HG03521 (cell line): ENCODE measurements around the gene THNSL1.
A peak's percentile ranks its signal among the peaks of the same experiment; 100 is the strongest.
"Not testable (repeated sequence)": the region's sequence is repeated elsewhere in the genome, so short reads cannot be mapped to it uniquely, and the experiment has no call there.

Source experiments
- ATAC-seq: cut with Tn5 transposase; IDR thresholded peaks from one replicate; pipeline ENCODE4 v1.9.1; 2021; ENCODE audit warnings: mild to moderate bottlenecking, moderate library complexity; ENCODE audit not compliant: unreplicated experiment

Gene THNSL1, protein sequence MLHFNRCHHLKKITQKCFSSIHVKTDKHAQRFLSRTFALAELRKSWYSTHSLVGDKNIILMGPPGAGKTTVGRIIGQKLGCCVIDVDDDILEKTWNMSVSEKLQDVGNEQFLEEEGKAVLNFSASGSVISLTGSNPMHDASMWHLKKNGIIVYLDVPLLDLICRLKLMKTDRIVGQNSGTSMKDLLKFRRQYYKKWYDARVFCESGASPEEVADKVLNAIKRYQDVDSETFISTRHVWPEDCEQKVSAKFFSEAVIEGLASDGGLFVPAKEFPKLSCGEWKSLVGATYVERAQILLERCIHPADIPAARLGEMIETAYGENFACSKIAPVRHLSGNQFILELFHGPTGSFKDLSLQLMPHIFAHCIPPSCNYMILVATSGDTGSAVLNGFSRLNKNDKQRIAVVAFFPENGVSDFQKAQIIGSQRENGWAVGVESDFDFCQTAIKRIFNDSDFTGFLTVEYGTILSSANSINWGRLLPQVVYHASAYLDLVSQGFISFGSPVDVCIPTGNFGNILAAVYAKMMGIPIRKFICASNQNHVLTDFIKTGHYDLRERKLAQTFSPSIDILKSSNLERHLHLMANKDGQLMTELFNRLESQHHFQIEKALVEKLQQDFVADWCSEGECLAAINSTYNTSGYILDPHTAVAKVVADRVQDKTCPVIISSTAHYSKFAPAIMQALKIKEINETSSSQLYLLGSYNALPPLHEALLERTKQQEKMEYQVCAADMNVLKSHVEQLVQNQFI

DNA sequence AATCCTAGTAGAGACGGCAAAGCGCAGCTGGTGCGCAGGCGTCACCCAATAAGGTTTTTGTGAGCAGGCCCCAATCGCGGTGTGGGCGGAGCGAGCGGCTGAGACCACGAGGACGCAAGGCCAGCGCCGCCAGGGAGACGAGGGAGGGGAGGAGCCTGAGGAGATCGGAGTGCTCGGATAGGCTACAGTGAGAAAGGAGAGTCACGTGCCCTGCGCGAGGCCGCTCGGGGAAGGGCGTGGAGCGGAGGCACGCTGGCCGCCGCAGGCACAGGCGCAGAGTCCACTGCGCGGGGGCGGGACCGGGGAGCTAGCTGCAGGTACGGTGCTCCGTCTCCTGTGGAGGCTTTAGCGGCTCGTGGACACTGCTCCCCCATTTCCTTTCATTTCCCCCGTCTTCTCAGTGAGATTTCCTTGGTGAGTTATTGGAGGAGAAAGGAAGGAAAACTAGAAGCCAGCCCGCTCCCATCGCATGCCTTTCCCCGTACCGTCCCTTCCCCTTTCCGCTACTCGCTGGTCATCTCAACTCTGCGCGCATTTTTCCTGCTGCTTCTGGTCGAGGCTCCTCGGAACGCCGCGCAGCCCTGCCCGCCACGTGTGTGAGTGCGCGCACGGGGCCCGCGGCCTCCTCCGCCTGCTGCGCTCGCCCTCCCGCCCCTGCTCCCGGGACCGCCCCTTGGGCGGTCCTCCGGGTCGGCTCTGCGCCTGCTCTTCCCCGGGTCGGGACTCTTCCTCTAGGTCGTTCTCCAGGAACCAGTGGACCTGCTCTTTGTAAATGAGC, at the start of gene THNSL1:
Gene THNSL1, plus strand, starts transcription at position 237 of the 778 bp plus-strand sequence. CDS start 6,612 bp downstream, outside the sequence.
- peak; percentile 98 for ATAC-seq

DNA sequence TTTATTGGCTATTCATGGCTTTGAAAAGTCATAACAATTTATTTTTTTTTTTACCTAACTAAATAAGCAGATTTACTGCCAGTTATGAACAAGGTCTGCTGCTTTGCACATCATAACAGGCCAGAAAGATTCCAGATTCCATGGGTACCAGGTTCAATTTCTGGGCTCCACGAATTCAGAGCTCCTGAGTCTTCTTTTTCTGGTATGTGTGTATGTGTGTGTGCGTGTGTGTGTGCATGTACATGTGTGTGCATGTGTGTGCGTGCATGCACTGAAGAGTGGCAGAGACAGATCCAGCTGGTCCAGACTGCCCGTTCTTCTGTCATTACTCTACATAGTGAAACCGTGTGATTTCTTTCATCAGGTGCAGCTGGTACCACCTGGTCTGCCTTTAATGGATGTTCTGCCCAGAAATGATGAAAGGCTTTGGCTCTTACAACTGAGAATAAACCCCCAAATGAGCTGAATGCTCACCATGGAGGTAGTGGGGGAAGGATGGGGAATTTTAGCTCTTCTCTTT, 49.4 kb upstream of the THNSL1 start:
- no peak for ATAC-seq

DNA sequence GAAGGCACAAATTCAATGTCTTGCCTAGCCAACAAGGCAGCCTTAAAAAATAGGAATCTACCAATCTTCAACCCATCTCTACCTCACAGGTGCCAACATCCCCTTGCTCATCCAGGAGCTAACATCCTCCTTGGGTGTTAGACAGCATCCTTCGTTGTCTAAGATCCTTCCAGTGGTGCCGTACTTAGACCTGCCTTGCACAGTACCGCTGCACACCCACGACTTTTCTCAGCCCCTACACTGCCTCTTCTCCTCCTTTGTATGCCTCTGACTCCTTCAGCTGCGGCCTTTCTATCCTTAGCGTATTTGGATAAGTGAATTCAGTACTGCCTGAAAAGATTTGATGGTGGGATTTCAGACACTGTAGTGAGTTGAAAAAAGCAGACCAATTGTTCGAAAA, 48.1 kb upstream of the THNSL1 start:
- no peak for ATAC-seq

DNA sequence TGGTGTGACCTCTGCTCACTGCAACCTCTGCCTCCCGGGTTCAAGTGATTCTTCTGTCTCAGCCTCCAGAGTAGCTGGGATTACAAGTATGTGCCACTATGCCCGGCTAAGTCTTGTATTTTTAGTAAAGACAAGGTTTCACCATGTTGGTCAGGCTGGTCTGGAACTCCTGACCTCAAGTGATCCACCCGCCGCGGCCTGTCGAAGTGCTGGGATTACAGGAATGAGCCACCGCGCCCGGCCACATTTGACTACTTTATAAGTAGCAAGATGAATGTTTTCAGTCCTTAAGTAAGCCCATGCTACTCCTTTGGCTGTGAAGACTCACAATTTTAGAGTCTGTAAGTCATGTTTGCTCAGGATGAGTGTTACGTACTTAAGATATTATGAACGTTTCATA, 47.5 kb upstream of the THNSL1 start:
- ATAC-seq: not testable (repeated sequence)

DNA sequence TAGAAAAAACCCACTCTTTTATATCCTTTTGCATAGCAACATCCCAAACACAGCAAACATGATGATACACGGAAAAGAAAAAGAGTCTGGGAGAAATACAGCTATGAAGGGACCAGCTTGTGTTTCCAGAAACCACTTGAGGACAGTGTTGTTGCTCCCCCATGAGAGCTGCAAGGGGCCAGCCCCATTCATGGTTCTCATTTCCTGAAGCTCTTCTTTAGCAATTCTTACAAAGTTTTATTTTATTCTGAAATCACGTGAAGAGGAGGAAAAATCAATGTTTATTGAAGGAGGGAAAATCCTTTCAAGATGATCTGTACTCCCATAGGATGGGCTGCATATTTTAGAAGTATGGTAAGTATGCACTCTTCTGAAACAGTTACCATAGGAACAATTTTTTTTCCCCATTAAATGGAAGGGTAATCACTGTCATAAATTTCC, 46.6 kb upstream of the THNSL1 start:
- no peak for ATAC-seq

DNA sequence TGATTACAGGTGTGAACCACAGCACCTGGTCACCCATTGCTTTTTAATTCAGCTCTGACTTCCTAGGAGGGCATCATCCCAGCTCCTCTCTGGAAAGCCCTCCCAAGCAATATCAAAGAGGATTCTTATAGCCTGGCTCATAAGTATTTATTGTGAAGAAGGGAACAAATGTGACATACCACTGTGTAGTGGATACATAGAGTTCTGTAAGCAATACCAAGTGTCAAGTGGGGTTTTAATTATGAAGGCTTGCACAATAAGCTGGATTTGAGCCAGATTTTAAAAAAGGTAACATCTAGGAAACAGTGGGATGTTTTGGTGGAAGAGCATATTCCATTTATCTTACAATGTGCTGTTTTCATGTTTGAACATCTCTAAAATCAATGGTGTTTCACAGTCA, 45.0 kb upstream of the THNSL1 start:
- ATAC-seq: no peak

DNA sequence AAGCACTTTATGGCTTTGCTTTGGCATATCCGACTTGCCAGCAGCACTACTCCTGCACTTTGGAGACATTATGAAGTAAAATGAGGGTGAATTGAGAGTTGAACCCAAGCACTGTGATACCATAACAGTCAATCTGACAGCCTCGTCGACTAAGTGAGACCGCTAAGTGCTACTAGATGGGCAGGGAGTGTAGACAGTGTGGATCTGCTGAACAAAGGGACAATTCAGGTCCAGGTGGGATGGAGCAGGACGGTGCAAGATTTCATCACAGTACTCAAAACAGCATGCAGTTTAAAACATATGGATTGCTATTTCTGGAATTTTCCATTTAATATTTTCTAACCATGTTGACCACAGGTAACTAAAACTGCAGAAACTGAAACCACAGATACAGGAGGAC, 43.2 kb upstream of the THNSL1 start:
- ATAC-seq: no peak

DNA sequence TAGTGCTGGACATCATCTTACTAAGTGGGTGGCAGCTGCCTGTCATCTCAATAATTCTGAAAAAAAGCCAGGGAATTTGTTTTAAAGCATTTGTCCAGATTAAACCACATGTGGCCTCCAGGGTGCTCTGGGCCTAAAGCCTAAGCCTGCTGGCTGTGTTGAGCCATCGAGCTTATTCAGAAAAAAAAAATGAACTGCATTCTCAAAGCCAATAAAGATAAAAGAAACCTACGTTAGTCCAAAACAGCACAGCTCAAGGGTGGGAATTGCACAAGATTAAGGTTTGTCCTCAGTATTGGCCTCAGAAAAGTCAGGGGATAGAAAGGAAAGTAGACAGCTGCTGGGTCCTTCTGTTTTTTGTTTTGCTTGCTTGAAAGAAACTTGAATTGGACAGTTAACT, 41.4 kb upstream of the THNSL1 start:
- no peak for ATAC-seq

DNA sequence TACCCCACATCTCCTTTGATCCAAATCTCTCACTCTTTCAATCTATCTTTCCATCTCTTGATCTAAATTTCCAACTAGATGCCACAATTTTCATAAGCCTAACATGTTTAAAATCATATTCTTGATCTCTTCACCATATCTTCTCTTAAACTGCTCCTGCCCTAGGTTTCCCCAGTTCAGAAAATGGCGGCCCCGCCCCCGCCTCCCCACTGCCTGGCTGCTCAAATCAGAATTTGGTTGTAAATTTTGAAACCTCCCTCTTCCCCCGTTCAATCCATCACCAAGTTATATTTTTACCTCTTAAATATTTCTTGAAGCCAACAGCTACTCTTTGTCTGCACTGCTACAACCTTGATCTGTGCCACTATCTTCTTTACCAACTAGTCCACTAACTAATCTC, 36.7 kb upstream of the THNSL1 start:
- ATAC-seq: no peak

DNA sequence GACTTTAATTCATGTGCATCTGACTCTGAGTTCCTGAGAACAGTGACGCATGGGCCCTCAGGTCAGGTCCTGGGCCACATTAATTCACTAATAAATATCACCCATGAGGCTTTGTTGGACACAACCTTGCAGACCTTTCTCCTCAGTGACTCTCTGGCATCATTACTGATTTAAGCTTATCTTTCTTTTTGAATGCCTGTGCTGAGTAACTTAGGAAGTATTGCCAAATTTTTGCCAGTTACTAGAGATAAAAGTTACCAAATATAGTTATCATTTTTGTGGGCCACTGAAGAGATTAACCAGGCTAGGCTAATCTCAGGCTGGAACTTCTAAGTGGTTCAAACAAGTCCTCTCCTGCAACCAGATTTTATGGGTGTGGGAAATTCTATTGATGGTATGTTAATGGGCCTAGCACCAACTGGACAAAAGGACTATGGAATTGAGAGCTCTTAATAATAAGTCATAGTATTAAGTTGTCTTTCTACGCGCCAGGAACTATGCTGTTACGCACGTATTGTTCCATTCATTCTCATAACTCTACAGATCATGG, 35.2 kb upstream of the THNSL1 start:
- ATAC-seq: no peak

DNA sequence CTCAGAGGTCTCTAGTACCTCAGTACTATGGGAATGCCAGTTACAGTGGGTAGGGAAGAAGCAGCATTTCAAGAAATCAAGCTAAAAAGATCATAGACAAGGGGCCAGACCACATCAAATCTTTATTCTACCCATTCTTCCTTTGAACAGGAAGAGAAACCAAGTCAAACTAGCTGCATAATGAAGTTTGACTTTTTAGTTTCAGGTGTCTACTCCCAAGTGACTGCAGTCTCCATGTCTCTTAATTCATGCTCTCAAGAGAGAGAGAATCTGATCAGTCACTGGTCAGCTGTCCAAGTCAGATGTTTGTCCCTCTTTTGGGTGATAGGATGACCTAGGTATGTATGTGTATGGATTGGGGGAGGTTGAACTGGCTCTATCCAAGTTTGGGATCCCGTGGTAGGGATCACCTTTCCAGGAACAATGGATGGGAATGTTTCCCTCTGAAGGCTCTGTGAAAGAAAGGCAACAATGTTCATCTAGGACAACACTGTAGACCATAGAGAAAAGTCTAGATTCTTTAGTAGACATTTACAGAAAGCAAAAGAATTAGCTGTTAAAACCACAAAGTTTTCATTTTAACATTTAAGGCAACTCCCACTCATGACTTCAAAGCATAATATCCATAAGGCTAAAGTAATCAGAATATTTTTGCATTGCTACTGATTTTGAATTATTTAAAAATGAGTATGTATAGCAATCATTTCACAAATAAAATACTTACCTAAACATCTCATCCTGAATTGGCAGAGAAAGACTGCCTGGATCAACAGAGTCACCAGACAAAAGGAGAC, 33.9 kb upstream of the THNSL1 start:
- ATAC-seq: no peak

DNA sequence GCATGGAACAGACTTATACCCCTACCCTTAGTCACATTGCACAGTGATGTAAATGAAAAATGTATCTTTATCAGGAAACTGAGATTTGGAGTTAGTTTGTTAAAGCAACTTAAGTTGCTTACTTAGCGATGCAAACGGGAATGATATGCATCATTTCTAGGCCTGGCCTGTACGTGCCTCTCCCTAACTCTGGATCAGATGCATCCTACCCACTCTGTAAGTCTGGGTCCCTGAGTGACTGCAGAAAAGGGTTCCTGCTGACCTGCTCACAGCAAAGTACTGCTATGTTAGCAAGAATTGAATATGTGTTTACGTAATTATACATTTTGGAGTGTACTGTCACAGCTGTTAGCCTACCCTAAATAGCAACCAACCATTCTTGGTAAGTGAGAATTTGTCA, 33.3 kb upstream of the THNSL1 start:
- ATAC-seq: no peak

DNA sequence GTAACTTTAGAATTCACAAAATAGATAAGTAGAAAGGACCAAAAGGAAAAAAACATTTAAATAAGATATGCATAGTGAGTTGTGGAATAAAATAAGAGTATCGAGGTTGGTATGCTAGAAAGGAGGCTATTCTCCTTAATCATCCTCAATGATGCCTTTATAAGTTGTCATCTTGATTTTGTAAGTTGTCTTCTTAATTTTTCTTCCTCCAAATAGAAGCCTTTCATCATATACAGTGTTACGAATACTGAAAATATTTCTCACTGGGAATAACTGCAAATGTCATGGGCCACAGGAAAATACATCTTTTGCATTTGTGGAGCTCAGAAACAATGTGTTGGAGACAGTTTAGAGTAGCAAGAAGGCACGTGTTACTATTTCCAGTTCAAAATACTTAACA, 32.5 kb upstream of the THNSL1 start:
- no peak for ATAC-seq

DNA sequence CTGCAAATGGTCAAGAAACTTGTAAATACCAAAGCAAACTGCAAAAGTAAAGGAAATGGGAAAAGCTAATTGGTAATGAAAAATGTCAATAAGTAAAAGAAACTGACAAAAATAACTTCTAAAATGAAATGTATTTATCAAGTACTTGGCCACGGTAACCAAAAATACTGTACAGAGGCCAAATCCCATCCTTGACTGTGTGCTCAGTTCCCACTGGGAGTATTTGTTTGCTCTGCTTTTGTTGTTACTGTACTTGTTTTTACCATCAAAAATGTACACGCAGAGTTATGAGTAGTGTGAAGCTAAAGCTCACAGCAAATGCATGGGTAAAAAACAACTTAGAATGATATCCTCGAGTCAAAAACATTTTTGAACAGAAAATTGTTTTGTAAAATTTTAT, 31.5 kb upstream of the THNSL1 start:
- no peak for ATAC-seq

DNA sequence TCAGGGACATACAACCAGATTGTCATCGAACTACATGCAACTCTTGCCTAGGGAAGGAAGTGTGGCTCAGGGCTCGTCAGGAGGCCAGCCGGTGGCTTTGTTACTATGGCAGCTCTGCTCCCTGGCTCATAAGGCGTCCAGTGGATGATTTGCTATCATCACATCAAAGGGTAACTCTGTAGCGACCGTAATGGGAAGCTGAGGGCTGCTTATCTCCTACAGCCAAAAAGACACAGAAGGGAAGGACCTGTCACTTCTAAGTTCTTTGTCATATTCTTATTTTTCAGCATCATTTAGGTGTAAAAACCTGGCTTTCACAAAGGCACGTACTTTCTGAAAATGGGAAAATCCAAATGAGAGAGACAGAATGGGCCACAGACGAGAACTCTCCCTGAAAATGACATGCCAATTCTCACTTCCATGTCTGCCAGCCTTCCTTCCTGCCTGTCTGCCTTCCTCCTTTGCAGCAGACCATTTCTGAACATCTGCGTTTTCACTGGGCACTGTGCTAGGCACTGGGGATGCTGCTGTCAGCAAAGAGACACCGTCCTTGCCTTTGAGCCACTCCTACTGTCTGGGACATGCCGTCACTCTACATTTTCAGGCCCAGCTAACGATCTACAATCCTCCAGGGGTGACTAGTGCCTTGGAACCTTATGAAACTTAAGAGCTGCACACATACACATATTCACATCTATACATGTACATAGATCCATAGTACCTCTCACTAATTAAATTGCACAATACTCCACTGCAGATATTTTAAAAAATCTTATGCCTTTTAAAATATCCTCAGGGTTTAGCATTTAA, 27.4 kb upstream of the THNSL1 start:
- no peak for ATAC-seq

DNA sequence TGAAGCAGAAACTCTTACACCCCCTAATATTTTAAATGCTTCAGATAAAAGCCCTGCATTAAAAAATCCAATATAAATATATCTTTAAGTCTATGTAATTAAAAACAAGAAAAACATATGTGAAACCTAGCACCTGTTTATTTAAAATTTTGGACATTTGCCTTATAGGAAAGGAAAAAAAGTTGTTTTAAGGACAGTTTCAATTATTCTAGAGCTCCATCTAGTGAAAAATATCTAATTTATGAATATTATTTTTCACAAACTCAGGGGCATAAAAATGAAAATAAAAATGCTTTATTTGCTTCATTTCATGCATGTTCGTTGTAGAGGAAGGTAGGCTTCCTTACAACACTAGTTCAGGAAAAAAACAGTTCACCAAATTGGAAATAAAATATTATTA, 26.5 kb upstream of the THNSL1 start:
- ATAC-seq: no peak

DNA sequence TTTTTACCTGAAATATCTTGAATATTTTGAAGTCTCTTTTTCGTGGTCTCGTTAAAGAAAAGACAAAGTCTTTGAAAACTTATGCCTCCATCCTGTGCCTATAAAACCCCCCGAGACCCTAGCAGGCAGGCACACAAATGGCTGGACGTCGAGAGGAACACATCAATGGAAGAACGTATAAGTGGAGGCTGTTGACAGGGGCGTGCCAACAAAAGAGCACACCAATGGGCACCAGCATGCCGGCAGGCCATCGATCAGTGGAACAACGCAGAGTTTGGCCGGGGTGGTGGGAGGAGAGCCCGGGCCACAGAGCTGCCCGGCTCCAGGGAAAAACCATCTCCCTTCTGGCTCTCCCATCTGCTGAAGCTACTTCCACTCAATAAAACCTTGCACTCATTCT, 25.1 kb upstream of the THNSL1 start:
- ATAC-seq: no peak

DNA sequence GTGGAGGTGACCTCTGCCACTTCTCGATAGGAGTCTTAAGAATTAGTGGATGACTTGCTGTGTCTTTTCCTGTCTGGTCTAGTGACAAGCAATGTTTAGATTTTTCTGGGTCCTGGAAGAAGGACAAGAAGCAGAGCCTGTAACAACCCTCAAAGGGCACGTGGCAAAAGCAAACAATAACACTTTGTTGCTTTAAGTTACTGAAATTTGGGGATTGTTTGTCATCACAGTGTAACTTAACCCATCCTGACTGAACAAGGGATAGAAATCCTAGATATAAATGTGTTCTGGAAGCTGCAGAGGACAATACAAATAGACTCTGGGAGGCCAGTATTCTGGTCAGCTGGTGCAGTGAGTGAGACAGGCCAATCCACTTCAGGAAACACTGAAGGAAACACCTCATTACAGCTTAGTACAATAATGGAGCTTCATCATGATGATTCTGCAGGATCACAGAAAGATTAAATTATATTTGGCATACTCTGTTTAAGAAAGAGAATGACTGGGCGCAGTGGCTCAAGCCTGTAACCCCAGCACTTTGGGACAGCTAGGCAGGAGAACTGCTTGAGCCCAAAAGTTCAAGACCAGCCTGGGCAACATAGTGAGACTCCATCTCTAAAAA, 23.8 kb upstream of the THNSL1 start:
- no peak for ATAC-seq
